K562 (cell line): ENCODE measurements around the gene SKP2. TPM values are rescaled to one million over a fixed set of nuclear protein-coding genes. Genes with fewer than 3 reads are reported as not detected.

ENCODE experiments used
- ASH1L ChIP-seq: fragments of 450-650 bp; IDR thresholded peaks from 2 replicates; pipeline ENCODE4 v1.6.1; 2018; ENCODE audit warnings: borderline replicate concordance, mild to moderate bottlenecking, low read depth; ENCODE audit not compliant: partially characterized antibody
- BCLAF1 ChIP-seq, 2 experiments: fragments of 450-650 bp in 1 of 2; IDR thresholded peaks; 2 replicates each; pipeline ENCODE4 v1.6.1; 2011 to 2017; ENCODE audit warnings: low read depth in 2 of 2, antibody characterized with exemption in 1 of 2, borderline replicate concordance in 1 of 2, low read length in 1 of 2, mild to moderate bottlenecking in 1 of 2, mixed read lengths in 1 of 2; ENCODE audit not compliant: control insufficient read depth in 1 of 2
- CC2D1A ChIP-seq: fragments of 450-650 bp; IDR thresholded peaks from 2 replicates; pipeline ENCODE4 v1.6.1; 2017; ENCODE audit warnings: mild to moderate bottlenecking
- CEBPB ChIP-seq: fragments of 450-650 bp; IDR thresholded peaks from 2 replicates; pipeline ENCODE4 v1.6.1; 2016; ENCODE audit warnings: missing genetic modification characterization, missing compliant biosample characterization
- GTF2F1 ChIP-seq: IDR thresholded peaks from 2 replicates; pipeline ENCODE4 v1.6.1; 2011; ENCODE audit warnings: low read depth, low read length, improper control_type of control experiment
- HDAC1 ChIP-seq, 2 experiments: fragments of 450-650 bp; IDR thresholded peaks; 2 replicates each; pipeline ENCODE4 v1.6.1; 2016 to 2017; ENCODE audit warnings: inconsistent platforms in 1 of 2, mild to moderate bottlenecking in 1 of 2, moderate library complexity in 1 of 2
- ILK ChIP-seq: fragments of 450-650 bp; IDR thresholded peaks from 2 replicates; pipeline ENCODE4 v1.6.1; 2016; ENCODE audit warnings: missing genetic modification characterization, low read depth, mild to moderate bottlenecking, missing compliant biosample characterization, moderate library complexity, borderline replicate concordance
- KDM5B ChIP-seq: fragments of 200-600 bp; sonication (generic); IDR thresholded peaks from 2 replicates; pipeline ENCODE4 v1.6.1; 2012; ENCODE audit warnings: low read depth, mild to moderate bottlenecking, moderate library complexity, low read length, control low read depth, inconsistent platforms; ENCODE audit not compliant: insufficient replicate concordance
- RFX5 ChIP-seq: IDR thresholded peaks from 2 replicates; pipeline ENCODE4 v1.6.1; 2011; ENCODE audit warnings: low read depth, mild to moderate bottlenecking, improper control_type of control experiment, low read length
- SIRT6 ChIP-seq: IDR thresholded peaks from one replicate; pipeline ENCODE4 v1.6.1; 2012; ENCODE audit warnings: low read depth, mild to moderate bottlenecking, control low read depth, inconsistent platforms, low read length, moderate library complexity
- ZNF143 ChIP-seq: sonication (generic); formaldehyde crosslinking; IDR thresholded peaks from 2 replicates; pipeline ENCODE4 v1.9.0; 2022; ENCODE audit warnings: mild to moderate bottlenecking, missing genetic modification reagents
- ZNF316 ChIP-seq: fragments of 450-650 bp; IDR thresholded peaks from 2 replicates; pipeline ENCODE4 v1.6.1; 2016
- ZNF584 ChIP-seq: fragments of 200-800 bp; sonication (Bioruptor generic); IDR thresholded peaks from 2 replicates; pipeline ENCODE4 v1.6.1; 2016; ENCODE audit warnings: low read depth, mild to moderate bottlenecking, missing genetic modification characterization, missing compliant biosample characterization
- ZNF717 ChIP-seq: fragments of 250-450 bp; sonication (Bioruptor Pico); IDR thresholded peaks from 2 replicates; pipeline ENCODE4 v1.5.0; 2021
- polyA plus RNA-seq, 8 experiments: library from polyadenylated mRNA; depleted of rRNA in 4 of 8; stranded (reverse) in 5 of 8; unstranded in 3 of 8; fragments of >200 nt; fragmentation: Nextera tagmentation in 2 of 8; fragmentation: Illumina TruSeq in 1 of 8; extraction: Ambion mirVana in 2 of 8; extraction: Trizol in 1 of 8; gene quantifications; 2 replicates each; pipeline versions ENCODE4 v1.2.1 to v1.2.3, GENCODE V29; 2011 to 2014; ENCODE audit warnings: inconsistent platforms in 1 of 8, missing spikeins in 1 of 8
- total RNA-seq, 7 experiments: library from RNA; depleted of rRNA in 6 of 7; stranded (reverse); fragments of >200 nt in 6 of 7; fragmentation: Illumina TruSeq in 2 of 7; extraction: Trizol in 2 of 7; gene quantifications; 2 replicates each; pipeline versions ENCODE4 v1.2.1 to v1.2.3, GENCODE V29; 2011 to 2021; ENCODE audit warnings: low replicate concordance in 1 of 7
- TF ChIP-seq, protein P1 (sequence below): fragments of 250-450 bp; sonication (Bioruptor Pico); IDR thresholded peaks from 2 replicates; pipeline ENCODE4 v1.4.0; 2020
- TF ChIP-seq, protein P2 (sequence below), 2 experiments: IDR thresholded peaks; 2 replicates each; pipeline ENCODE4 v1.6.1; 2011; ENCODE audit warnings: borderline replicate concordance in 1 of 2, control low read depth in 1 of 2, low read depth in 1 of 2, low read length in 1 of 2, mild to moderate bottlenecking in 1 of 2, mixed read lengths in 1 of 2, moderate library complexity in 1 of 2; ENCODE audit not compliant: insufficient read depth in 1 of 2, insufficient read length in 1 of 2, poor library complexity in 1 of 2, severe bottlenecking in 1 of 2; ENCODE audit errors: extremely low read depth in 1 of 2

The SKP2 gene
- total and polyA plus RNA-seq, 9 of the 15 experiments (the other 6 are each of a cell fraction or from before 2014, with no cell fraction given), result 30.0 to 97.5 (median 80.8) TPM

DNA sequence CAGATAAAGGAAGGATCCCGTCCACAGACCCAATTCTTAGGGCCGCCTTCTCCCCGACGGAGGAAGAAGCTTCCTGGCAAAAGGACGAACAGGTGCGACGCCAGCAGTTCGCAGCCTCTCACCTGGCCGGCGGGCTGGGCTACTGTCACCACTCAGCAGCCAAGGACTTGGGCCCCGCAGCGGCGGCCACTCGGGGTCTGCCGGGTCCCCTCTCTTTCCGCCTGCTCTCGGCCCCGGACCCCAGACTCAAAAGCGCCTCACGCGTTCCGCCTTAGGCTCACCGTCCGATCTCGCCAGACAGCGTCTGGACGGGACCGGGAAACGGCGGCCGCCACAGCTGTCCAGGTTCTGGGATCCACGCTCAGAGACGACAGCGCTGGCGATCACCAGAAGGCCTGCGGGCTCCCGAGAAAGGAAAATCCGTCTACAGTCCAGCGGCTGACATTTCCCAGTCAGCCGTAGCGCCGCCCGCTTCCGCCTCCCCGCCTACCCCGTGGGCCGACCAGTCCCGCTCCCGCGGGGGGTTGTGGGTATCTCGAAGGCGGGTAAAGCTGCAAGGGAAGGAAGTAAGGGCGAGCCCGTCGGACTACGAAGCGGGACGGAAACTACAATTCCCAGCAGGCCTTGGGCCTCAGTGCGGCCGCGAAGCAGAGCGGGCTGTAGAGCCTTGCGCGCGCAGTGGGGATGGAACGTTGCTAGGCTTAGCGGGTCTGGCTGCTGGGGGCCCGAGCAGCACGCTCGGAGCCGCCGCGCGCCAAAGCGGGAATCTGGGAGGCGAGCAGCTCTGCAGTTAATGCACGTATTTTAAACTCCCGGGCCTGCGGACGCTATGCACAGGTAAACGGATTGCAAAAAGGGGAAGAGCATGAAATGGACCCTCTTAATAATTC lies at the start of gene SKP2, which contains the start of gene LMBRD2 (continued):
- TF ChIP-seq, protein P1, sequence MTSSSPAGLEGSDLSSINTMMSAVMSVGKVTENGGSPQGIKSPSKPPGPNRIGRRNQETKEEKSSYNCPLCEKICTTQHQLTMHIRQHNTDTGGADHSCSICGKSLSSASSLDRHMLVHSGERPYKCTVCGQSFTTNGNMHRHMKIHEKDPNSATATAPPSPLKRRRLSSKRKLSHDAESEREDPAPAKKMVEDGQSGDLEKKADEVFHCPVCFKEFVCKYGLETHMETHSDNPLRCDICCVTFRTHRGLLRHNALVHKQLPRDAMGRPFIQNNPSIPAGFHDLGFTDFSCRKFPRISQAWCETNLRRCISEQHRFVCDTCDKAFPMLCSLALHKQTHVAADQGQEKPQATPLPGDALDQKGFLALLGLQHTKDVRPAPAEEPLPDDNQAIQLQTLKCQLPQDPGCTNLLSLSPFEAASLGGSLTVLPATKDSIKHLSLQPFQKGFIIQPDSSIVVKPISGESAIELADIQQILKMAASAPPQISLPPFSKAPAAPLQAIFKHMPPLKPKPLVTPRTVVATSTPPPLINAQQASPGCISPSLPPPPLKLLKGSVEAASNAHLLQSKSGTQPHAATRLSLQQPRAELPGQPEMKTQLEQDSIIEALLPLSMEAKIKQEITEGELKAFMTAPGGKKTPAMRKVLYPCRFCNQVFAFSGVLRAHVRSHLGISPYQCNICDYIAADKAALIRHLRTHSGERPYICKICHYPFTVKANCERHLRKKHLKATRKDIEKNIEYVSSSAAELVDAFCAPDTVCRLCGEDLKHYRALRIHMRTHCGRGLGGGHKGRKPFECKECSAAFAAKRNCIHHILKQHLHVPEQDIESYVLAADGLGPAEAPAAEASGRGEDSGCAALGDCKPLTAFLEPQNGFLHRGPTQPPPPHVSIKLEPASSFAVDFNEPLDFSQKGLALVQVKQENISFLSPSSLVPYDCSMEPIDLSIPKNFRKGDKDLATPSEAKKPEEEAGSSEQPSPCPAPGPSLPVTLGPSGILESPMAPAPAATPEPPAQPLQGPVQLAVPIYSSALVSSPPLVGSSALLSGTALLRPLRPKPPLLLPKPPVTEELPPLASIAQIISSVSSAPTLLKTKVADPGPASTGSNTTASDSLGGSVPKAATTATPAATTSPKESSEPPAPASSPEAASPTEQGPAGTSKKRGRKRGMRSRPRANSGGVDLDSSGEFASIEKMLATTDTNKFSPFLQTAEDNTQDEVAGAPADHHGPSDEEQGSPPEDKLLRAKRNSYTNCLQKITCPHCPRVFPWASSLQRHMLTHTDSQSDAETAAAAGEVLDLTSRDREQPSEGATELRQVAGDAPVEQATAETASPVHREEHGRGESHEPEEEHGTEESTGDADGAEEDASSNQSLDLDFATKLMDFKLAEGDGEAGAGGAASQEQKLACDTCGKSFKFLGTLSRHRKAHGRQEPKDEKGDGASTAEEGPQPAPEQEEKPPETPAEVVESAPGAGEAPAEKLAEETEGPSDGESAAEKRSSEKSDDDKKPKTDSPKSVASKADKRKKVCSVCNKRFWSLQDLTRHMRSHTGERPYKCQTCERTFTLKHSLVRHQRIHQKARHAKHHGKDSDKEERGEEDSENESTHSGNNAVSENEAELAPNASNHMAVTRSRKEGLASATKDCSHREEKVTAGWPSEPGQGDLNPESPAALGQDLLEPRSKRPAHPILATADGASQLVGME (CRISPR knock-in tag), result 0 out of 2 replicates have a peak, but pooled peaks have one; percentile 15
- no peak for TF ChIP-seq SIRT6
- no peak for TF ChIP-seq ZNF584 (CRISPR knock-in tag)
- TF ChIP-seq HDAC1 (IDR thresholded peaks at IDR 0.05), result no peak; a peak in 1 of 4 replicates
- TF ChIP-seq ILK (tag), result no peak
- TF ChIP-seq ZNF316, result no peak
- peak; percentile 65 for TF ChIP-seq KDM5B
- TF ChIP-seq CC2D1A, result no peak
- TF ChIP-seq ZNF143 (CRISPR knock-in tag), result peak; percentile 99
- peak; percentile 12; the same call in 1 of the 2 replicates for TF ChIP-seq RFX5
- TF ChIP-seq, protein P2, sequence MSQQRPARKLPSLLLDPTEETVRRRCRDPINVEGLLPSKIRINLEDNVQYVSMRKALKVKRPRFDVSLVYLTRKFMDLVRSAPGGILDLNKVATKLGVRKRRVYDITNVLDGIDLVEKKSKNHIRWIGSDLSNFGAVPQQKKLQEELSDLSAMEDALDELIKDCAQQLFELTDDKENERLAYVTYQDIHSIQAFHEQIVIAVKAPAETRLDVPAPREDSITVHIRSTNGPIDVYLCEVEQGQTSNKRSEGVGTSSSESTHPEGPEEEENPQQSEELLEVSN (IDR thresholded peaks at IDR 0.05; ENCODE audit: borderline replicate concordance in 1 of 2, extremely low read depth in 1 of 2, insufficient read depth in 1 of 2, insufficient read length in 1 of 2, low read depth in 1 of 2, low read length in 1 of 2, poor library complexity in 1 of 2, severe bottlenecking in 1 of 2), result peak; percentile 76 to 84
- no peak for TF ChIP-seq ZNF717 (CRISPR knock-in tag)
- TF ChIP-seq CEBPB, result no peak
- peak; percentile 70; the same call in 1 of the 2 replicates for TF ChIP-seq GTF2F1
- peak in 1 of 2 experiments; percentile 70; a peak in 1 of 4 replicates for TF ChIP-seq BCLAF1 (IDR thresholded peaks at IDR 0.05; ENCODE audit: borderline replicate concordance in 1 of 2, control insufficient read depth in 1 of 2, low read depth in 2 of 2, low read length in 1 of 2)
- no peak for TF ChIP-seq ASH1L
